Lung (tissue), 12 donors: ENCODE data around the gene SOD2. TPM values are rescaled to one million over a fixed set of nuclear protein-coding genes. Genes with fewer than 3 reads are reported as not detected.
"Not testable (repeated sequence)": the region's sequence is repeated elsewhere in the genome, so short reads cannot be mapped to it uniquely, and the experiment has no call there.

ENCODE experiments used
- ATAC-seq: fragments of 200-7000 bp; cut with Tn5 transposase; one replicate; pipeline ENCODE4 v1.9.1; 2020; ENCODE audit warnings: moderate number of reproducible peaks; ENCODE audit not compliant: insufficient read depth, low FRiP score
- DNase-seq, 3 donors: peaks; one replicate each; pipeline ENCODE4 v3.0.0-alpha.2; 2013 to 2017
- H3K27ac ChIP-seq, 2 donors: one replicate each; pipeline ENCODE4 v1.5.1; 2013; ENCODE audit warnings: mild to moderate bottlenecking in 2 of 2, moderate library complexity in 2 of 2, control low read depth in 1 of 2, inconsistent platforms in 1 of 2, low read depth in 1 of 2, low read length in 1 of 2
- H3K27me3 ChIP-seq, 3 donors: one replicate each; pipeline ENCODE4 v1.5.1; 2013; ENCODE audit warnings: low read length in 2 of 3; ENCODE audit not compliant: control insufficient read depth in 3 of 3, insufficient read depth in 3 of 3
- H3K36me3 ChIP-seq, 4 donors: one replicate each; pipeline ENCODE4 v1.5.1; 2013; ENCODE audit warnings: low read length in 4 of 4, mild to moderate bottlenecking in 1 of 4, moderate library complexity in 1 of 4; ENCODE audit not compliant: control insufficient read depth in 4 of 4, insufficient read depth in 4 of 4
- H3K4me1 ChIP-seq, 5 donors: one replicate each; pipeline ENCODE4 v1.5.1; 2013; ENCODE audit warnings: low read length in 5 of 5, mild to moderate bottlenecking in 2 of 5, moderate library complexity in 1 of 5; ENCODE audit not compliant: control insufficient read depth in 5 of 5, insufficient read depth in 5 of 5
- H3K4me3 ChIP-seq: one replicate; pipeline ENCODE4 v1.5.1; 2013; ENCODE audit warnings: mild to moderate bottlenecking, control low read depth, moderate library complexity
- H3K9ac ChIP-seq, 2 donors: one replicate each; pipeline ENCODE4 v1.5.1; 2013; ENCODE audit warnings: low read length in 2 of 2, control low read depth in 1 of 2; ENCODE audit not compliant: insufficient read depth in 1 of 2
- H3K9me3 ChIP-seq, 4 donors: one replicate each; pipeline ENCODE4 v1.5.1; 2013; ENCODE audit warnings: low read length in 3 of 4, mild to moderate bottlenecking in 1 of 4, moderate library complexity in 1 of 4; ENCODE audit not compliant: control insufficient read depth in 4 of 4, insufficient read depth in 3 of 4
- WGBS, 2 donors: extraction: QIAGEN DNeasy Blood & Tissue Kit; methylation state at CpG; one replicate each; pipeline ENCODE4 v1.1.7; 2013; 5-methylcytosine and 5-hydroxymethylcytosine counted together
- polyA plus RNA-seq, 2 donors: library from polyadenylated mRNA; stranded (reverse); fragments of 200-250 nt; gene quantifications; one replicate each; pipeline ENCODE4 v1.2.1, GENCODE V29; 2013
- total RNA-seq, 2 donors: library from RNA; depleted of rRNA in 1 of 2; stranded (reverse); fragments of >200 nt in 1 of 2; gene quantifications; one replicate each; pipeline ENCODE4 v1.2.1, GENCODE V29; 2014 to 2021
- TF ChIP-seq, protein P1 (sequence below): IDR thresholded peaks from 2 replicates; pipeline ENCODE4 v1.5.1; 2012; ENCODE audit warnings: mild to moderate bottlenecking; ENCODE audit errors: control extremely low read depth, extremely low read depth
- donor health status: control.
- donor health status: control.
- donor health status: Bipolar disorder and iron deficiency.
- donor health status: healthy.
- donor health status: DM: yes; HTN: yes; CAD: no.

The SOD2 gene
- total and polyA plus RNA-seq, 4 donors = 219 to 3,918 (median 802) TPM

DNA sequence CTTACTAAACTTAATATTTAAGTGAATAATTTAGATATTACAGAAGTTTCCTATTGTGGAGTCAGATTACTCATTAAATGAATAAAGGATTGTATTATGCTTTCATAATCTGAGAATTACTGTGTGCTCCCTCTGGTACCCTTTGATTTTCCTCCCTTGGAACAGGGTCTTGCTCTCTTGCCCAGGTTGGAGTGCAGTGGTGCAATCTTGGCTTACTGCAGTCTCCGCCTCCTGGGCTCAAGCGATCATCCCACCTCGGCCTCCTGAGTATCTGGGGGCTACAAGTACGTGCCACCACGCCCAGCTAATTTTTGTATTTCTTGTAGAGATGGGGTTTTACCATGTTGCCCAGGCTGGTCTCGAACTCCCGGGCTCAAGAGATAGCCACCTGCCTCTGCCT is 43.9 kb upstream of the SOD2 start:
- ATAC-seq (no peak), DNase-seq (no peak)
- peaks cover 2 to 20% (median 10%) of the 10 kb centered on the region in 4 donors for H3K36me3 ChIP-seq
- no peak overlapping the region for H3K4me3 ChIP-seq
- no peaks in the 10 kb centered on the region for H3K27me3 ChIP-seq
- TF ChIP-seq, protein P1, sequence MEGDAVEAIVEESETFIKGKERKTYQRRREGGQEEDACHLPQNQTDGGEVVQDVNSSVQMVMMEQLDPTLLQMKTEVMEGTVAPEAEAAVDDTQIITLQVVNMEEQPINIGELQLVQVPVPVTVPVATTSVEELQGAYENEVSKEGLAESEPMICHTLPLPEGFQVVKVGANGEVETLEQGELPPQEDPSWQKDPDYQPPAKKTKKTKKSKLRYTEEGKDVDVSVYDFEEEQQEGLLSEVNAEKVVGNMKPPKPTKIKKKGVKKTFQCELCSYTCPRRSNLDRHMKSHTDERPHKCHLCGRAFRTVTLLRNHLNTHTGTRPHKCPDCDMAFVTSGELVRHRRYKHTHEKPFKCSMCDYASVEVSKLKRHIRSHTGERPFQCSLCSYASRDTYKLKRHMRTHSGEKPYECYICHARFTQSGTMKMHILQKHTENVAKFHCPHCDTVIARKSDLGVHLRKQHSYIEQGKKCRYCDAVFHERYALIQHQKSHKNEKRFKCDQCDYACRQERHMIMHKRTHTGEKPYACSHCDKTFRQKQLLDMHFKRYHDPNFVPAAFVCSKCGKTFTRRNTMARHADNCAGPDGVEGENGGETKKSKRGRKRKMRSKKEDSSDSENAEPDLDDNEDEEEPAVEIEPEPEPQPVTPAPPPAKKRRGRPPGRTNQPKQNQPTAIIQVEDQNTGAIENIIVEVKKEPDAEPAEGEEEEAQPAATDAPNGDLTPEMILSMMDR = no peak
- no peak overlapping the region for H3K27ac ChIP-seq
- whole genome bisulfite sequencing, 2 donors = 88 to 94% methylated on average over 7 of the region's 7 CpGs
- H3K9me3 ChIP-seq = no peaks in the 10 kb centered on the region
- H3K4me1 ChIP-seq = peaks cover 0 to 7% (median 0%) of the 10 kb centered on the region in 5 donors
- no peak overlapping the region for H3K9ac ChIP-seq

DNA sequence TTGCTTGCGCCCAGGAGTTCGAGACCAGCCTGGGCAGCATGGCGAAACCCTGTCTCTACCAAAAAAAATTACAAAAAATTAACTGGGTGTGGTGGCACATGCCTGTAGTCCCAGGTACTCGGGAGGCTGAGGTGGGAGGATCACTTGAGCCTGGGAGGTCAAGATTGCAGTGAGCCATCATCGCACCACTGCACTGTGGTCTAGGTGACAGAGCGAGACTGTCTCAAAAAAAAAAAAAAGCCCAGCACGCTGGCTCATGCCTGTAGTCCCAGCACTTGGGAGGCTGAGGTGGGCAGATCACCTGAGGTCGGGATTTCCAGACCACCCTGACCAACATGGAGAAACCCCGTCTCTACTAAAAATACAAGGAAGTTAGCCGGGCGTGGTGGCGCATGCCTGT is 40.4 kb upstream of the SOD2 start:
- not testable (repeated sequence) for H3K9me3 ChIP-seq, H3K4me3 ChIP-seq, H3K27ac ChIP-seq, DNase-seq, H3K27me3 ChIP-seq, H3K36me3 ChIP-seq, H3K9ac ChIP-seq, ATAC-seq
- peaks cover 0 to 18% (median 8%) of the 10 kb centered on the region in 5 donors for H3K4me1 ChIP-seq
- WGBS, 2 donors = 92 to 94% methylated on average over 12 of the region's 12 CpGs

DNA sequence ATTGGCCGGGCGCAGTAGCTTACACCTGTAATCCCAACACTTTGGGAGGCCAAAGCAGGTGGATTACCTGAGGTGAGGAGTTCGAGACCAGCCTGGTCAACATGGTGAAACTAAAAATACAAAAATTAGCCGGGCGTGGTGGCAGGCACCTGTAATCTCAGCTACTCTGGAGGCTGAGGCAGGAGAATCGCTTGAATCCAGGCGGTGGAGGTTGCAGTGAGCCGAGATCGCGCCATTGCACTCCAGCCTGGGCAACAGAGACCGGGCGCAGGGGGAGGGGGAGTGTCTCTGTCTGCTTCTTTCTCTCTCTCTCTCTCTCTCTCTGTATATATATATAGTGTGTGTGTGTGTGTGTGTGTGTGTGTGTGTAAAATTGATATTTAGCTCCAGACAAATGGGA is 39.5 kb upstream of the SOD2 start:
- H3K27ac ChIP-seq, H3K36me3 ChIP-seq, ATAC-seq, H3K4me3 ChIP-seq, H3K9ac ChIP-seq, H3K27me3 ChIP-seq, H3K9me3 ChIP-seq, DNase-seq: not testable (repeated sequence)
- WGBS, 2 donors = 91 to 94% methylated on average over 12 of the region's 12 CpGs
- peaks cover 0 to 18% (median 6%) of the 10 kb centered on the region in 5 donors for H3K4me1 ChIP-seq

DNA sequence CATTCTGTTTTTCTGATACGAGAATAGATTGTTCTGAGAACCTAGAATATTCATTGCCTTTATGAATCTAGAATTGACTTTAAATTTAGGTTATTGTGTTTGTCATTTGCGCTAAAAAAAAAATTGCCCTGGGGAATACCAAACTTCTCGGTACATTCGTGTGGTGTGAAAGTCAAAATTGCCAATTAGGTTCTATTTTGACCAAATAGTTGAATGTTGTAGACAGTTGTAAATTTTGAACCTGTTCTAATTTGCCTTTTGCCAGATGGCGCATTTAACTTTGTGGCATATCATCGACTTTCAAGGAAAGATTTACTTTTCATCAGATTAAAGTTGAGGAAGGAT is 37.3 kb upstream of the SOD2 start:
- TF ChIP-seq, protein P1 = no peak
- Histone ChIP-seq H3K36me3 (peaks cover 0 to 6% (median 1%) of the 10 kb centered on the region in 4 donors), H3K4me1 (peaks cover 0 to 26% (median 6%) of the 10 kb centered on the region in 5 donors), H3K4me3 (no peak overlapping the region), H3K9me3 (no peaks in the 10 kb centered on the region), H3K27ac (no peak overlapping the region), H3K27me3 (no peaks in the 10 kb centered on the region), H3K9ac (no peak overlapping the region)
- no peak for DNase-seq
- WGBS, 2 donors = 83 to 85% methylated on average over 6 of the region's 6 CpGs
- ATAC-seq = no peak
